ENCODE results near the gene LRRC4B. TPM values are rescaled to one million over a fixed set of nuclear protein-coding genes. Genes with fewer than 3 reads are reported as not detected.
A peak's percentile ranks its signal among the peaks of the same experiment; 100 is the strongest.

Gene LRRC4B
- total and polyA plus RNA-seq, 2 of the 8 experiments (the other 6 are each of a cell fraction or from before 2014, with no cell fraction given), result 13.4 to 21.2 TPM

DNA sequence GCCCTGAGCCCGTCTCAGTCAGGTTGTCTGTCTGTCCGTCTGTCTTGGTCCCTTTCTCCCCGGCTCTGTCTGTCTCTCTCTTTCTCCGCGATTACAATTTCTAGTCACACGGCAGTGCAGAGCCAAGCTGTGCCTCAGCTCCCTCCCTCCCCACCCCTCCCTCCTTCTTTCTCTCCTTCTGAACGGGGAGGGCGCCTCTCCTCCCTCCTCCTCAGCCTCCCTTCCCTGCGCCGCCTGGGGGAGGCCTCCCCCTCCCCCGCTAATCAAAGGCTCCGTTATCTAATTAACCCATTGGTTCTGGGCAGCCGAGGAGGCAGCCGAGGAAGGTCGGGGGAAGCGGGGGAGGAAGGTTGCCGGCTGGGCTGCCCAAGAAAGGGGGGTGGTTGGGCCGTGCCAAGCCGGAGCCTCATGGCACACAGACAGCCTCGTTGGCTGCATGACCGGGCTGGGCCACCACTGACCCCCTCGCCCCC is 16.5 kb downstream of the LRRC4B start:
- no peak overlapping the region for H3K56ac ChIP-seq (replicated peaks; ENCODE audit: insufficient read length, low read depth, low read length)
- no peak overlapping the region for H2BK5ac ChIP-seq (ENCODE audit: low read depth, low read length)
- no peak overlapping the region for H2BK120ac ChIP-seq (replicated peaks; ENCODE audit: low read depth, low read length)
- no peak overlapping the region for H4K8ac ChIP-seq (ENCODE audit: extremely low read depth, insufficient read depth, low read length)
- no peak overlapping the region for H3K14ac ChIP-seq (ENCODE audit: insufficient read length)
- ChIA-PET CTCF (ENCODE audit: partially characterized antibody) (no interaction called here), POLR2A (ENCODE audit: partially characterized antibody) (interaction anchor here (0.8 to 1.0 kb wide), 3 partner anchors 14 to 233 kb away, joined by 3 to 4 read pairs (median 4); no protein-coding TSS in a partner anchor)
- H3K27me3 ChIP-seq (replicated peaks in 1 of 4; ENCODE audit: control insufficient read depth in 3 of 4, extremely low read depth in 1 of 4, insufficient read depth in 3 of 4, low read length in 3 of 4), result peaks cover 0 to 38% (median 23%) of the 10 kb centered on the region in 4 experiments; a peak in 6 of 7 replicates
- H3K9ac ChIP-seq (replicated peaks in 1 of 4; ENCODE audit: extremely low read depth in 1 of 4, low read depth in 3 of 4, low read length in 3 of 4), result no peak overlapping the region
- H2AFZ ChIP-seq (ENCODE audit: low read length), result no peak overlapping the region
- no peak overlapping the region for H2BK12ac ChIP-seq (ENCODE audit: low read depth, low read length)
- peak overlapping the region; percentile 48 to 78 (median 54); a peak in 7 of 8 replicates for H3K4me3 ChIP-seq (ENCODE audit: extremely low read depth in 1 of 4, insufficient read depth in 2 of 4, low read depth in 3 of 4, low read length in 4 of 4)
- H3K79me2 ChIP-seq (ENCODE audit: control insufficient read depth in 1 of 2, insufficient read depth in 2 of 2, low read length in 2 of 2), result no peaks in the 10 kb centered on the region; a peak in 1 of 4 replicates
- peak overlapping the region; percentile 74 to 94 for H3K4me2 ChIP-seq (ENCODE audit: insufficient read depth in 1 of 2, low read depth in 2 of 2, low read length in 2 of 2)
- peaks cover 0 to 25% (median 7%) of the 10 kb centered on the region in 4 experiments; a peak in 6 of 7 replicates for H3K4me1 ChIP-seq (replicated peaks in 1 of 4; ENCODE audit: control insufficient read depth in 3 of 4, insufficient read depth in 4 of 4, low read length in 3 of 4)
- no peak overlapping the region for H3K4ac ChIP-seq (replicated peaks; ENCODE audit: insufficient read length, low read depth, low read length)
- H4K5ac ChIP-seq (ENCODE audit: insufficient read length, low read depth, low read length), result no peak overlapping the region
- H3K36me3 ChIP-seq (ENCODE audit: control insufficient read depth in 2 of 4, insufficient read depth in 4 of 4, low read length in 3 of 4), result no peaks in the 10 kb centered on the region
- no peaks in the 10 kb centered on the region for H3K79me1 ChIP-seq (ENCODE audit: low read depth, low read length)
- H2BK15ac ChIP-seq (ENCODE audit: low read length), result no peak overlapping the region
- FAIRE-seq (no peak), DNase-seq (ENCODE audit: low read depth in 1 of 2, low spot score in 2 of 2) (peak in 1 of 2 experiments; percentile 54)
- H3K9me3 ChIP-seq (ENCODE audit: insufficient read depth in 2 of 2, low read depth in 1 of 2, low read length in 1 of 2), result no peaks in the 10 kb centered on the region
- no peak overlapping the region for H2AK5ac ChIP-seq (ENCODE audit: low read depth, low read length)
- 7% methylated on average over 8 of the region's 22 CpGs; no CpG with 5 or more reads in 1 of the 2 experiments for WGBS, 2 experiments (ENCODE audit: extremely low coverage in 1 of 2, insufficient coverage in 1 of 2, insufficient read length in 1 of 2, insufficient replicate concordance in 2 of 2, low coverage in 1 of 2, low lambda C conversion rate in 2 of 2, missing lambda C conversion rate in 1 of 2)
- peaks cover 18% of the 10 kb centered on the region for H3K23me2 ChIP-seq (ENCODE audit: low read depth, low read length)
- peaks cover 3 to 19% of the 10 kb centered on the region in 2 experiments for H4K20me1 ChIP-seq (replicated peaks in 1 of 2; ENCODE audit: control insufficient read depth in 1 of 2, insufficient read depth in 2 of 2, low read length in 2 of 2)
- H3K18ac ChIP-seq (ENCODE audit: extremely low read depth, low read length), result peak overlapping the region; percentile 60
- H3K27ac ChIP-seq (ENCODE audit: low read depth, low read length), result no peak overlapping the region
- H3K23ac ChIP-seq (ENCODE audit: insufficient read length), result no peak overlapping the region
- H2BK20ac ChIP-seq (ENCODE audit: low read length), result no peak overlapping the region
- no peak overlapping the region for H4K91ac ChIP-seq (replicated peaks; ENCODE audit: insufficient read length, low read length)
- TF ChIP-seq EZH2 (IDR thresholded peaks at IDR 0.05; ENCODE audit: low read depth, low read length, severe bottlenecking) (no peak), TEAD4 (IDR thresholded peaks at IDR 0.05; ENCODE audit: low read depth, low read length) (no peak), SP4 (IDR thresholded peaks at IDR 0.05; ENCODE audit: low read length) (no peak), CBX5 (IDR thresholded peaks at IDR 0.05; ENCODE audit: low read depth, low read length) (no peak), POU5F1 (IDR thresholded peaks at IDR 0.05; ENCODE audit: low read depth, low read length) (no peak), ASH2L (IDR thresholded peaks at IDR 0.05; ENCODE audit: low read length) (peak; percentile 68), TAF7 (optimal IDR thresholded peaks at IDR 0.05; ENCODE audit: borderline replicate concordance, low read depth, low read length) (no peak), RFX5 (IDR thresholded peaks at IDR 0.05; ENCODE audit: borderline replicate concordance, low read depth, low read length) (no peak), BCL11A (IDR thresholded peaks at IDR 0.05; ENCODE audit: low read depth in 2 of 2, low read length in 2 of 2) (no peak), SP1 (IDR thresholded peaks at IDR 0.05; ENCODE audit: low read depth, low read length) (no peak), KDM4A (IDR thresholded peaks at IDR 0.05; ENCODE audit: low read depth, low read length, severe bottlenecking) (peak; percentile 20), SRF (IDR thresholded peaks at IDR 0.05; ENCODE audit: low read depth, low read length) (no peak), EP300 (IDR thresholded peaks at IDR 0.05; ENCODE audit: borderline replicate concordance in 1 of 2, low read depth in 2 of 2, low read length in 2 of 2) (no peak), BACH1 (IDR thresholded peaks at IDR 0.05; ENCODE audit: low read length) (no peak), YY1 (IDR thresholded peaks at IDR 0.05; ENCODE audit: low read depth, low read length) (no peak)
